K562 (cell line): ENCODE data around the gene PDRG1.

ENCODE experiments used
- CTCF ChIP-seq, 3 experiments: IDR thresholded peaks in 2 of 3; conservative IDR thresholded peaks in 1 of 3; 2 replicates each; pipeline ENCODE4 v1.5.1; 2011 to 2012; ENCODE audit warnings: low read length in 3 of 3, mild to moderate bottlenecking in 3 of 3, control low read depth in 2 of 3, improper control_type of control experiment in 1 of 3, inconsistent platforms in 1 of 3, low read depth in 1 of 3, mixed read lengths in 1 of 3, moderate library complexity in 1 of 3; ENCODE audit not compliant: insufficient read depth in 2 of 3
- SAFB ChIP-seq: fragments of 200-400 bp; formaldehyde crosslinking; IDR thresholded peaks from 2 replicates; pipeline ENCODE4 v1.6.1; 2017; ENCODE audit warnings: low read depth, low read length, borderline replicate concordance
- ZNF354B ChIP-seq: fragments of 250-450 bp; sonication (Bioruptor Pico); IDR thresholded peaks from 2 replicates; pipeline ENCODE4 v1.4.0; 2020

- TF ChIP-seq CTCF (IDR thresholded peaks at IDR 0.05 in 2 of 3, conservative IDR thresholded peaks at IDR 0.05 in 1 of 3; ENCODE audit: insufficient read depth in 2 of 3, low read depth in 1 of 3, low read length in 3 of 3) (no peak), ZNF354B (no peak), SAFB (no peak)
Observed at GRCh38 chr20:31945785-31946184, 6.1 kb downstream of the PDRG1 start.
